Panc1 (cell line): ENCODE measurements around the gene SV2C. TPM values are rescaled to one million over a fixed set of nuclear protein-coding genes. Genes with fewer than 3 reads are reported as not detected.

Experiments used
- ATAC-seq: fragments of 200-7000 bp; cut with Tn5 transposase; 2 replicates; pipeline ENCODE4 v1.9.1; 2020; ENCODE audit warnings: mild to moderate bottlenecking, moderate library complexity
- BruUV-seq: library from RNA; stranded (reverse); fragments of 400-500 nt; replicated peaks from 2 replicates; lab custom pipeline; 2021; lab: Mats Ljungman, UMichigan
- CTCF ChIA-PET: fragments of 300-600 bp; sonication (Branson Sonifier 250); formaldehyde crosslinking; loops from one replicate; lab custom pipeline; 2022; ENCODE audit warnings: antibody characterized with exemption; lab: Charles Lee
- POLR2A ChIA-PET: fragments of 300-600 bp; sonication (Branson Sonifier 250); formaldehyde crosslinking; loops from one replicate; lab custom pipeline; 2022; ENCODE audit warnings: antibody characterized with exemption; lab: Charles Lee
- DNase-seq: peaks from one replicate; pipeline ENCODE4 v3.0.0-alpha.2; 2010; ENCODE audit warnings: low read depth, low spot score
- H3K27ac ChIP-seq: 2 replicates; pipeline ENCODE4 v1.5.1; 2011; ENCODE audit warnings: mild to moderate bottlenecking, low read length, inconsistent platforms
- H3K27me3 ChIP-seq: fragments of 200-500 bp; sonication (Bioruptor generic); 2 replicates; pipeline ENCODE4 v1.6.0; 2014; ENCODE audit warnings: low read length, inconsistent platforms; ENCODE audit not compliant: control insufficient read depth, insufficient read depth
- H3K36me3 ChIP-seq: fragments of 200-500 bp; sonication (Bioruptor generic); 2 replicates; pipeline ENCODE4 v1.5.1; 2014; ENCODE audit warnings: inconsistent platforms, mild to moderate bottlenecking, low read length, moderate library complexity; ENCODE audit not compliant: control insufficient read depth, insufficient read depth
- H3K4me1 ChIP-seq: 2 replicates; pipeline ENCODE4 v1.5.1; 2011; ENCODE audit warnings: inconsistent platforms, mild to moderate bottlenecking, low read length, moderate library complexity; ENCODE audit not compliant: control insufficient read depth, insufficient read depth
- H3K4me3 ChIP-seq, 2 experiments: 2 replicates each; pipeline ENCODE4 v1.5.1; 2011 to 2012; ENCODE audit warnings: low read depth in 2 of 2, low read length in 2 of 2, mild to moderate bottlenecking in 2 of 2, inconsistent platforms in 1 of 2, moderate library complexity in 1 of 2
- H3K9me3 ChIP-seq: fragments of 200-500 bp; sonication (Bioruptor generic); 2 replicates; pipeline ENCODE4 v1.5.1; 2014; ENCODE audit warnings: low read depth, mild to moderate bottlenecking, inconsistent platforms, low read length, moderate library complexity; ENCODE audit not compliant: control insufficient read depth, insufficient read depth
- CTCF ChIP-seq: fragments of 450-650 bp; IDR thresholded peaks from 2 replicates; pipeline ENCODE4 v1.5.1; 2017; ENCODE audit warnings: mild to moderate bottlenecking
- POLR2AphosphoS5 ChIP-seq: IDR thresholded peaks from 2 replicates; pipeline ENCODE4 v1.6.1; 2012; ENCODE audit warnings: mild to moderate bottlenecking, low read depth, low read length, moderate library complexity
- REST ChIP-seq, 2 experiments: IDR thresholded peaks; 2 replicates each; pipeline ENCODE4 v1.6.1; 2011 to 2012; ENCODE audit warnings: low read depth in 2 of 2, control low read depth in 1 of 2, low read length in 1 of 2, mild to moderate bottlenecking in 1 of 2, moderate library complexity in 1 of 2; ENCODE audit not compliant: insufficient read depth in 1 of 2
- SIN3A ChIP-seq: IDR thresholded peaks from 2 replicates; pipeline ENCODE4 v1.6.1; 2012; ENCODE audit warnings: low read depth, mild to moderate bottlenecking, low read length, moderate library complexity, borderline replicate concordance; ENCODE audit not compliant: insufficient read depth
- TCF7L2 ChIP-seq: IDR thresholded peaks from 2 replicates; pipeline ENCODE4 v1.6.1; 2011; ENCODE audit warnings: mild to moderate bottlenecking, low read depth, low read length, inconsistent platforms
- in situ Hi-C: cut with HindIII; loops from 2 replicates; pipeline ENCODE4 v1.10.0; 2016; ENCODE audit warnings: low sequenced_read_pairs, low pct_unique_long_range_greater_than_20kb
- intact Hi-C: fragments of 100-400 bp; cut with micrococcal nuclease; formaldehyde crosslinking; loops from one replicate; pipeline ENCODE4 v1.10.0; 2022; ENCODE audit not compliant: unreplicated experiment
- total RNA-seq: library from RNA; stranded (reverse); gene quantifications from one replicate; pipeline ENCODE4 v1.2.1, GENCODE V29; 2021; ENCODE audit not compliant: unreplicated experiment

The SV2C gene
- total RNA-seq, 1 experiment from 2014 or later, result not detected

GRCh38 chr5:76292620-76293322 lies 209.6 kb downstream of the SV2C start:
- no TSS peak for BruUV-seq
- TF ChIP-seq SIN3A (no peak), REST (IDR thresholded peaks at IDR 0.05; ENCODE audit: insufficient read depth in 1 of 2, low read depth in 2 of 2, low read length in 1 of 2) (no peak), CTCF (no peak), POLR2AphosphoS5 (no peak), TCF7L2 (no peak)
- ChIA-PET CTCF (no interaction called here), POLR2A (no interaction called here)
- no peak overlapping the region for H3K27ac ChIP-seq
- ATAC-seq, result no peak
- H3K4me1 ChIP-seq, result no peaks in the 10 kb centered on the region
- no peaks in the 10 kb centered on the region for H3K9me3 ChIP-seq
- intact Hi-C loops (no loop called here), in situ Hi-C loops (no loop called here)
- DNase-seq, result no peak
- no peak overlapping the region for H3K4me3 ChIP-seq
- peaks cover 15% of the 10 kb centered on the region for H3K27me3 ChIP-seq
- no peaks in the 10 kb centered on the region for H3K36me3 ChIP-seq

GRCh38 chr5:76294573-76294972 lies 211.4 kb downstream of the SV2C start:
- in situ Hi-C loops, result no loop called here
- Histone ChIP-seq H3K9me3 (no peaks in the 10 kb centered on the region), H3K36me3 (no peaks in the 10 kb centered on the region), H3K4me1 (no peaks in the 10 kb centered on the region), H3K27me3 (peaks cover 22% of the 10 kb centered on the region), H3K27ac (no peak overlapping the region), H3K4me3 (no peak overlapping the region)
- POLR2A ChIA-PET, result no interaction called here
- DNase-seq (no peak), ATAC-seq (no peak)
- BruUV-seq, result no TSS peak
- intact Hi-C loops, result no loop called here
- TF ChIP-seq TCF7L2 (no peak), CTCF (no peak), REST (IDR thresholded peaks at IDR 0.05; ENCODE audit: insufficient read depth in 1 of 2, low read depth in 2 of 2, low read length in 1 of 2) (no peak)
- CTCF ChIA-PET, result no interaction called here
